EH (cell line): Measurements from ENCODE around the gene ODF2.
"Not testable (repeated sequence)": the region's sequence is repeated elsewhere in the genome, so short reads cannot be mapped to it uniquely, and the experiment has no call there.

Source experiments
- DNase-seq: peaks from one replicate; pipeline ENCODE4 v3.0.0-alpha.2; 2015; ENCODE audit warnings: low read depth

ODF2 gene

GRCh38 chr9:128455849-128456612 is at the start of gene ODF2:
ODF2 (plus strand) TSS chr9:128456006; CDS start chr9:128456092, 86 bp downstream.
- peak; percentile 96 for DNase-seq

GRCh38 chr9:128406848-128407391 is 48.9 kb upstream of the ODF2 start:
- peak; percentile 56 for DNase-seq

- DNase-seq: no peak
Measured at GRCh38 chr9:128408963-128409431, 46.8 kb upstream of the ODF2 start.

- no peak for DNase-seq
Measured at GRCh38 chr9:128409450-128409849, 46.4 kb upstream of the ODF2 start.

GRCh38 chr9:128409978-128410377 is 45.8 kb upstream of the ODF2 start:
- DNase-seq: peak; percentile 41

- no peak for DNase-seq
Measured at GRCh38 chr9:128411364-128412119, 44.3 kb upstream of the ODF2 start.

- peak; percentile 57 for DNase-seq
Measured at GRCh38 chr9:128412120-128412790, 43.6 kb upstream of the ODF2 start.

GRCh38 chr9:128413728-128414127 is 42.1 kb upstream of the ODF2 start:
- not testable (repeated sequence) for DNase-seq

- no peak for DNase-seq
Measured at GRCh38 chr9:128414461-128414860, 41.3 kb upstream of the ODF2 start.

GRCh38 chr9:128415281-128415680 is 40.5 kb upstream of the ODF2 start:
- no peak for DNase-seq

- no peak for DNase-seq
Measured at GRCh38 chr9:128416014-128416413, 39.8 kb upstream of the ODF2 start.

- no peak for DNase-seq
Measured at GRCh38 chr9:128416432-128417019, 39.3 kb upstream of the ODF2 start.

- peak; percentile 68 for DNase-seq
Measured at GRCh38 chr9:128419061-128419925, 36.5 kb upstream of the ODF2 start.

GRCh38 chr9:128420060-128420650 is 35.7 kb upstream of the ODF2 start:
- DNase-seq: peak; percentile 75

- peak; percentile 69 for DNase-seq
Measured at GRCh38 chr9:128420651-128421481, 34.9 kb upstream of the ODF2 start, which contains the start of gene CERCAM. CERCAM (plus strand) TSS chr9:128420857; CDS start chr9:128420878, 21 bp downstream.

- DNase-seq: peak; percentile 70
Measured at GRCh38 chr9:128421482-128421996, 34.3 kb upstream of the ODF2 start.

GRCh38 chr9:128422022-128422782 is 33.6 kb upstream of the ODF2 start:
- DNase-seq: not testable (repeated sequence)

GRCh38 chr9:128422783-128423150 is 33.0 kb upstream of the ODF2 start:
- DNase-seq: no peak
